AG20443 (cell line): ENCODE data around the gene MARCHF9.

Experiments
- DNase-seq: peaks from one replicate; pipeline ENCODE4 v3.0.0; 2012; ENCODE audit warnings: low spot score, mixed read lengths

MARCHF9 gene

GRCh38 chr12:57724003-57724935, 30.6 kb upstream of the MARCHF9 start:
- DNase-seq, result peak; percentile 4

- peak; percentile 5 for DNase-seq
Measured at GRCh38 chr12:57724936-57725740, 29.8 kb upstream of the MARCHF9 start.

- no peak for DNase-seq
Measured at GRCh38 chr12:57725851-57726150, 29.1 kb upstream of the MARCHF9 start.

- peak; percentile 96 for DNase-seq
Measured at GRCh38 chr12:57726151-57726883, 28.6 kb upstream of the MARCHF9 start.

GRCh38 chr12:57726884-57727757, 27.8 kb upstream of the MARCHF9 start:
- no peak for DNase-seq

- DNase-seq, result no peak
Measured at GRCh38 chr12:57727758-57728395, 27.0 kb upstream of the MARCHF9 start.

- DNase-seq, result no peak
Measured at GRCh38 chr12:57729321-57729844, 25.5 kb upstream of the MARCHF9 start.

GRCh38 chr12:57730336-57731067, 24.4 kb upstream of the MARCHF9 start:
- no peak for DNase-seq

- no peak for DNase-seq
Measured at GRCh38 chr12:57731411-57732080, 23.4 kb upstream of the MARCHF9 start.

GRCh38 chr12:57732270-57732669, 22.6 kb upstream of the MARCHF9 start:
- DNase-seq, result no peak

GRCh38 chr12:57732726-57733593, 21.9 kb upstream of the MARCHF9 start:
- DNase-seq, result no peak

GRCh38 chr12:57733928-57734327, 21.0 kb upstream of the MARCHF9 start:
- DNase-seq, result no peak

GRCh38 chr12:57734591-57734990, 20.3 kb upstream of the MARCHF9 start:
- DNase-seq, result no peak

GRCh38 chr12:57735198-57735855, 19.6 kb upstream of the MARCHF9 start:
- no peak for DNase-seq

- DNase-seq, result peak; percentile 57
Measured at GRCh38 chr12:57735952-57736740, 18.8 kb upstream of the MARCHF9 start.

- no peak for DNase-seq
Measured at GRCh38 chr12:57736741-57737466, 18.0 kb upstream of the MARCHF9 start.
